ENCODE data around the gene HYCC2.
"Not testable (repeated sequence)": the region's sequence is repeated elsewhere in the genome, so short reads cannot be mapped to it uniquely, and the experiment has no call there.

Gene HYCC2

GRCh38 chr2:201072201-201072530, 695 bp upstream of the HYCC2 start:
- DNase-seq (ENCODE audit: low read depth in 2 of 2) = no peak

- DNase-seq (ENCODE audit: low read depth in 2 of 2) = no peak
These were observed 458 bp downstream of the HYCC2 start for GRCh38 chr2:201070948-201071478.

- DNase-seq (ENCODE audit: low read depth in 2 of 2) = no peak
These were observed 6.6 kb downstream of the HYCC2 start for GRCh38 chr2:201064797-201065329.

- DNase-seq (ENCODE audit: low read depth in 2 of 2) = not testable (repeated sequence)
These were observed 8.0 kb downstream of the HYCC2 start for GRCh38 chr2:201063516-201063915.

GRCh38 chr2:201059961-201060755, 11.3 kb downstream of the HYCC2 start:
- DNase-seq (ENCODE audit: low read depth in 2 of 2) = no peak

- no peak for DNase-seq (ENCODE audit: low read depth in 2 of 2)
These were observed 12.6 kb downstream of the HYCC2 start for GRCh38 chr2:201058914-201059313.

GRCh38 chr2:201057715-201058248, 13.7 kb downstream of the HYCC2 start:
- no peak for DNase-seq (ENCODE audit: low read depth in 2 of 2)

GRCh38 chr2:201057087-201057521, 14.4 kb downstream of the HYCC2 start:
- no peak for DNase-seq (ENCODE audit: low read depth in 2 of 2)

- no peak for DNase-seq (ENCODE audit: low read depth in 2 of 2)
These were observed 22.0 kb downstream of the HYCC2 start for GRCh38 chr2:201049455-201049854.

GRCh38 chr2:201046881-201047280, 24.6 kb downstream of the HYCC2 start:
- no peak for DNase-seq (ENCODE audit: low read depth in 2 of 2)

- DNase-seq (ENCODE audit: low read depth in 2 of 2) = not testable (repeated sequence)
These were observed 28.4 kb downstream of the HYCC2 start for GRCh38 chr2:201043050-201043449.

GRCh38 chr2:201042451-201042850, 29.0 kb downstream of the HYCC2 start:
- not testable (repeated sequence) for DNase-seq (ENCODE audit: low read depth in 2 of 2)

GRCh38 chr2:201040867-201041628, 30.4 kb downstream of the HYCC2 start:
- DNase-seq (ENCODE audit: low read depth in 2 of 2) = no peak

- DNase-seq (ENCODE audit: low read depth in 2 of 2) = no peak
These were observed 32.6 kb downstream of the HYCC2 start for GRCh38 chr2:201038855-201039254.

GRCh38 chr2:201038361-201038760, 33.1 kb downstream of the HYCC2 start:
- DNase-seq (ENCODE audit: low read depth in 2 of 2) = not testable (repeated sequence)

GRCh38 chr2:201034355-201034754, 37.1 kb downstream of the HYCC2 start:
- not testable (repeated sequence) for DNase-seq (ENCODE audit: low read depth in 2 of 2)

GRCh38 chr2:201024518-201024917, 47.0 kb downstream of the HYCC2 start:
- DNase-seq (ENCODE audit: low read depth in 2 of 2) = no peak

GRCh38 chr2:201021914-201022313, 49.6 kb downstream of the HYCC2 start:
- no peak for DNase-seq (ENCODE audit: low read depth in 2 of 2)

Measured in stimulated activated CD8-positive, alpha-beta memory T cell treated with anti-CD3 and anti-CD28 coated beads, Interleukin-15, amount 100 ng/mL, for 4 hours (primary cell).